Measurements from ENCODE around the gene TEK. TPM values are rescaled to one million over a fixed set of nuclear protein-coding genes. Genes with fewer than 3 reads are reported as not detected.

The TEK gene
- polyA plus RNA-seq, 3 donors, result not detected

DNA sequence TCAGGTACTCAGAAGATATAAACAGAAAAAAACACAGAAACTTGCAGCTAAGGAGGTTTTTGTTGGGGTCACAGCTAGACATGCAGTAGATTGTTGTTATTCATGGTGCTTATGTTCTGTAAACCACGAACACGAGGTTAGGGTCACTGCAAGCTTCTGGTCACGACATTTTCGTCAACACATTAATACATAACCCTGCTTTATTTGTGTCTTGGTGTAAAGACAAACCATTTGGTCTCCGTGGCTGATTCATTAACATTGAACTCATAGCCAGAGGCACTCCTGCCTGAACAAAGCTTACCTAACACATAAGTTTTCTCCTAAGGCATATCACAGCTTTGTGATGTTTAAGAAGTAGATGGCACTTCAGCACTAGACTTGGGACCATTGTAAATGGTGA, 16.9 kb downstream of the TEK start:
- Histone ChIP-seq H3K36me3 (replicated peaks in 1 of 2; ENCODE audit: control insufficient read depth in 1 of 2, insufficient read depth in 2 of 2, low read length in 2 of 2) (no peaks in the 10 kb centered on the region), H3K4me3 (replicated peaks in 1 of 3; ENCODE audit: low read depth in 2 of 3, low read length in 3 of 3) (no peak overlapping the region), H3K4me1 (ENCODE audit: control insufficient read depth in 1 of 2, insufficient read depth in 2 of 2, low read length in 2 of 2) (no peaks in the 10 kb centered on the region), H2AFZ (ENCODE audit: insufficient read depth, low read depth, low read length, poor library complexity, severe bottlenecking) (no peak overlapping the region), H3K4me2 (replicated peaks; ENCODE audit: extremely low read depth, low read length, poor library complexity, severe bottlenecking) (no peak overlapping the region), H3K9ac (ENCODE audit: insufficient read depth, low read length, poor library complexity, severe bottlenecking) (no peak overlapping the region), H3K27me3 (ENCODE audit: control insufficient read depth in 2 of 2, insufficient read depth in 2 of 2, low read length in 2 of 2) (no peaks in the 10 kb centered on the region), H3K27ac (ENCODE audit: low read depth in 1 of 2, low read length in 2 of 2) (no peak overlapping the region), H3K79me2 (ENCODE audit: insufficient read depth, low read length) (no peaks in the 10 kb centered on the region), H3K9me3 (replicated peaks in 1 of 2; ENCODE audit: control insufficient read depth in 1 of 2, insufficient read depth in 1 of 2, low read length in 2 of 2) (no peaks in the 10 kb centered on the region), H4K20me1 (ENCODE audit: insufficient read depth, low read length) (no peaks in the 10 kb centered on the region)
- Mint-ChIP-seq H3K9me3 (peaks cover 0 to 3% (median 1%) of the 10 kb centered on the region in 7 donors), H3K4me1 (no peaks in the 10 kb centered on the region), H3K36me3 (no peaks in the 10 kb centered on the region), H3K27ac (no peak overlapping the region), H3K4me3 (no peak overlapping the region), H3K27me3 (ENCODE audit: low read depth in 3 of 3) (peaks cover 0 to 1% (median 0%) of the 10 kb centered on the region in 3 donors)
- DNase-seq, result no peak
- WGBS (ENCODE audit: insufficient coverage), result no CpG with 5 or more reads among the region's 5 CpGs
- intact Hi-C loops (cut with micrococcal nuclease), result no loop called here
- TF ChIP-seq, protein P1, sequence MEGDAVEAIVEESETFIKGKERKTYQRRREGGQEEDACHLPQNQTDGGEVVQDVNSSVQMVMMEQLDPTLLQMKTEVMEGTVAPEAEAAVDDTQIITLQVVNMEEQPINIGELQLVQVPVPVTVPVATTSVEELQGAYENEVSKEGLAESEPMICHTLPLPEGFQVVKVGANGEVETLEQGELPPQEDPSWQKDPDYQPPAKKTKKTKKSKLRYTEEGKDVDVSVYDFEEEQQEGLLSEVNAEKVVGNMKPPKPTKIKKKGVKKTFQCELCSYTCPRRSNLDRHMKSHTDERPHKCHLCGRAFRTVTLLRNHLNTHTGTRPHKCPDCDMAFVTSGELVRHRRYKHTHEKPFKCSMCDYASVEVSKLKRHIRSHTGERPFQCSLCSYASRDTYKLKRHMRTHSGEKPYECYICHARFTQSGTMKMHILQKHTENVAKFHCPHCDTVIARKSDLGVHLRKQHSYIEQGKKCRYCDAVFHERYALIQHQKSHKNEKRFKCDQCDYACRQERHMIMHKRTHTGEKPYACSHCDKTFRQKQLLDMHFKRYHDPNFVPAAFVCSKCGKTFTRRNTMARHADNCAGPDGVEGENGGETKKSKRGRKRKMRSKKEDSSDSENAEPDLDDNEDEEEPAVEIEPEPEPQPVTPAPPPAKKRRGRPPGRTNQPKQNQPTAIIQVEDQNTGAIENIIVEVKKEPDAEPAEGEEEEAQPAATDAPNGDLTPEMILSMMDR (IDR thresholded peaks at IDR 0.05), result no peak

DNA sequence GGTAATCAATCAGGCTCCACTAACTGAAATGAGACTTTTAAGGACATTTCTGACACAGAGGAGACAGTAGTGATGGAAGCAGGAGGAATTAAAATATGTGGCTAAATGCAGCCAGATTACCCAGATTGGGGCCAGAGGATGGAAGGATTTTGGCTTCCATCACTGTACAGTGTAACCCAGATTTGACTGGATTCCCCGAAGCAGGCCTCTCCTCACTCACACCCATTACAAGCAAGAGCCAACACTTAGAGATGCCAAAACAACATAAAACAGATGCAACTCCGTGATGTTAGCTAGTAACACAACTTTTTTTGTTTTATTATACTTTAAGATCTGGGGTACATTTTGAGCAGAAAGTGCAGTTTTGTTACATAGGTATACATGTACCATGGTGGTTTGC, 17.6 kb downstream of the TEK start:
- Mint-ChIP-seq H3K9me3 (peaks cover 0 to 3% (median 1%) of the 10 kb centered on the region in 7 donors), H3K4me3 (no peak overlapping the region), H3K27me3 (ENCODE audit: low read depth in 3 of 3) (peaks cover 0 to 1% (median 0%) of the 10 kb centered on the region in 3 donors), H3K36me3 (no peaks in the 10 kb centered on the region), H3K27ac (no peak overlapping the region), H3K4me1 (no peaks in the 10 kb centered on the region)
- DNase-seq, result no peak
- no peak overlapping the region for H3K27ac ChIP-seq (ENCODE audit: low read depth in 1 of 2, low read length in 2 of 2)
- no peak overlapping the region for H3K4me2 ChIP-seq (replicated peaks; ENCODE audit: extremely low read depth, low read length, poor library complexity, severe bottlenecking)
- H3K9me3 ChIP-seq (replicated peaks in 1 of 2; ENCODE audit: control insufficient read depth in 1 of 2, insufficient read depth in 1 of 2, low read length in 2 of 2), result no peaks in the 10 kb centered on the region
- H4K20me1 ChIP-seq (ENCODE audit: insufficient read depth, low read length), result no peaks in the 10 kb centered on the region
- intact Hi-C loops (cut with micrococcal nuclease), result no loop called here
- H3K36me3 ChIP-seq (replicated peaks in 1 of 2; ENCODE audit: control insufficient read depth in 1 of 2, insufficient read depth in 2 of 2, low read length in 2 of 2), result no peaks in the 10 kb centered on the region
- no peaks in the 10 kb centered on the region for H3K79me2 ChIP-seq (ENCODE audit: insufficient read depth, low read length)
- TF ChIP-seq, protein P1 (IDR thresholded peaks at IDR 0.05), result no peak
- H3K4me1 ChIP-seq (ENCODE audit: control insufficient read depth in 1 of 2, insufficient read depth in 2 of 2, low read length in 2 of 2), result no peaks in the 10 kb centered on the region
- H3K4me3 ChIP-seq (replicated peaks in 1 of 3; ENCODE audit: low read depth in 2 of 3, low read length in 3 of 3), result no peak overlapping the region
- WGBS (ENCODE audit: insufficient coverage), result no CpG with 5 or more reads among the region's 2 CpGs
- H2AFZ ChIP-seq (ENCODE audit: insufficient read depth, low read depth, low read length, poor library complexity, severe bottlenecking), result no peak overlapping the region
- H3K9ac ChIP-seq (ENCODE audit: insufficient read depth, low read length, poor library complexity, severe bottlenecking), result no peak overlapping the region
- H3K27me3 ChIP-seq (ENCODE audit: control insufficient read depth in 2 of 2, insufficient read depth in 2 of 2, low read length in 2 of 2), result no peaks in the 10 kb centered on the region
